Urinary bladder (tissue), 4 donors: ENCODE data around the gene PLAC8L1. TPM values are rescaled to one million over a fixed set of nuclear protein-coding genes. Genes with fewer than 3 reads are reported as not detected.

Experiments
- DNase-seq: peaks from one replicate; pipeline ENCODE4 v3.0.0-alpha.2; 2015; ENCODE audit errors: extremely low spot score
- H3K27ac ChIP-seq: one replicate; pipeline ENCODE4 v1.5.1; 2013; ENCODE audit warnings: low read depth, mild to moderate bottlenecking, moderate library complexity
- H3K36me3 ChIP-seq: one replicate; pipeline ENCODE4 v1.6.1; 2013; ENCODE audit warnings: mild to moderate bottlenecking, moderate library complexity; ENCODE audit not compliant: insufficient read depth
- H3K4me1 ChIP-seq: one replicate; pipeline ENCODE4 v1.6.1; 2013; ENCODE audit warnings: mild to moderate bottlenecking, moderate library complexity; ENCODE audit not compliant: insufficient read depth
- H3K4me3 ChIP-seq: one replicate; pipeline ENCODE4 v1.5.1; 2013; ENCODE audit warnings: low read depth, low read length
- WGBS: extraction: QIAGEN DNeasy Blood & Tissue Kit; methylation state at CpG from one replicate; pipeline ENCODE4 v1.1.7; 2013; 5-methylcytosine and 5-hydroxymethylcytosine counted together
- polyA plus RNA-seq: library from polyadenylated mRNA; stranded (reverse); fragments of 200-250 nt; gene quantifications from one replicate; pipeline ENCODE4 v1.2.3, GENCODE V29; 2013
- total RNA-seq: library from RNA; depleted of rRNA; stranded (reverse); fragments of >200 nt; gene quantifications from one replicate; pipeline ENCODE4 v1.2.3, GENCODE V29; 2014
- donor health status: healthy with polysubstance abuse.
- donor health status: healthy.

Gene PLAC8L1
- total and polyA plus RNA-seq, 2 donors = 0.27 TPM; not detected in 1

DNA sequence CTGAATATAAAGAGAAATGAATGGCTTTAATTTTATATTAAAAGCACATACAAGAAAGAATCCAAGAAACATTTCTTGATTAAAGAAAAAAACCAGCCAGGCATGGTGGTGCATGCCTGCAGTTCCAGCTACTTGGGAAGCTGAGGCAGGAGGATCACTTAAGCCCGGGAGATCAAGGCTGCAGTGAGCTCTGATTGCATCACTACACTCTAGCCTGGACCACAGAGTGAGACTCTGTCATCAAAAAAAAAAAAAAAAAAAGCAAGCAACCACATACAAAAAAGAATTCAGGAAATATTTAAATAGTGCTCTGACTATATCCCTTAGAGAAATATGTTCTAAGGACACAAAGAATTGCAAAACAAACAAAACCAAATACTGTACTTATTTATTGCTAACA lies 2.5 kb upstream of the PLAC8L1 start:
- Histone ChIP-seq H3K4me1 (no peaks in the 10 kb centered on the region), H3K4me3 (no peak overlapping the region), H3K27ac (no peak overlapping the region), H3K36me3 (no peaks in the 10 kb centered on the region)
- DNase-seq = no peak
- whole genome bisulfite sequencing = 52% methylated on average over 1 of the region's 1 CpG

DNA sequence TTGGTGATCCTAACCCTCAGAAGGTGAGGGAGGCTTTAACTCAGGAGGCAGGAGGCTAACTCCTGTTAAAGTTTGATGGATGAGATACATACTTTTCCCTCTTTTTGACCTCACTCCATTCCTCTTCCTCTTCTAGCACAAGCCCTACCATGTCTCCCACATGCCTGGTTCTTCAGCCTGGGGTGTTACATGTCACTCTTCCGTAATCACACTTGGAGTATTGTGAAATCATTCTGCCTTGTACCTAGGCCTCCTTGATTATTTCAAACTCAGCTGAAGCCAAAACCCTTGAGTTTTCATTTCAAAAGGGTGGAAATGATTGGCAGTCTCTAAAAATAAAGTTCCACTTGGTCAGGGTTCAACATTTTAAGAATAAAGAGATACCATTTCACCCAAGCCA lies 1.8 kb downstream of the PLAC8L1 start:
- H3K27ac ChIP-seq = no peak overlapping the region
- WGBS = 99% methylated on average over 1 of the region's 1 CpG
- peaks cover 2% of the 10 kb centered on the region for H3K36me3 ChIP-seq
- no peak overlapping the region for H3K4me3 ChIP-seq
- no peak for DNase-seq
- no peaks in the 10 kb centered on the region for H3K4me1 ChIP-seq

DNA sequence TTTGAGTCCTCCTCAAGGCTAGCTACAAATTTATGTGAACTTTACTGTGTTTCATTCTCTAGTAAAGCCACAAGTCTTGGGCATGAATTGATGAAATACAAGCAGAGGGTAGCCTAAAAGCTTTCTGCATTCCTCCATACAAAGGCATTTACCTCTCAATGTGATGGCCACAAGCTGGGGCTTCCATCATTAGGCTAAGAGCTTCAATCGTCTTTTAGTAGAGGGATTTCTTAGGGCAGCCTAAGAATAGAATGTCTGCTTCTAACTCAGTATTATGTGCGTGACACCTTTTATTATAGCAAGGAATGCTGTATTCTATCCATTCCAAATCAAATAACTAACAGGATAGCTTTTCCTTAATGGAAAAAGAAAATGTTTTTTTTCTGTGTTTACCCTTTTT lies 3.7 kb downstream of the PLAC8L1 start:
- Histone ChIP-seq H3K4me3 (no peak overlapping the region), H3K4me1 (no peaks in the 10 kb centered on the region), H3K27ac (no peak overlapping the region), H3K36me3 (peaks cover 2% of the 10 kb centered on the region)
- DNase-seq = no peak
- WGBS = 69% methylated on average over 2 of the region's 2 CpGs

DNA sequence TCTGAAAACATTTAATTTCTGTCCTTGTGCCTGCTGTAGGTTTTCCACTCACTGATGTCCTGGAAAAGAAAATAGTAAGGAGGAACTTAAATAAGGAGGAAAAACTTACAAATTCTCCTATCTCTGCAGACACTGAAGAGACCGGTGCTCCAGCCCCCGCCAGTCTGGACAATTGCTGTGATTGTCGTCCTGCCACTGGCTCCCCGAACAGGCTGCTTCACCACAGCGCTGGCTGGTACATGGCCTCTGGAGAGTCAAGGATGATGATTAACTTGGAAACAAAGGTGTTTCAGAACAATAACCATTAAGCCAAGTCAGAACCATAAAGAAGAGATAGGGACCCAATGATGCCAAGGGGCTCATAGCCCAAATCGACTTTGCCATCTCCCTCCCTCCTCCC lies 7.3 kb downstream of the PLAC8L1 start:
- Histone ChIP-seq H3K36me3 (peaks cover 2% of the 10 kb centered on the region), H3K27ac (no peak overlapping the region), H3K4me1 (no peaks in the 10 kb centered on the region), H3K4me3 (no peak overlapping the region)
- 88% methylated on average over 6 of the region's 6 CpGs for WGBS
- DNase-seq = no peak

DNA sequence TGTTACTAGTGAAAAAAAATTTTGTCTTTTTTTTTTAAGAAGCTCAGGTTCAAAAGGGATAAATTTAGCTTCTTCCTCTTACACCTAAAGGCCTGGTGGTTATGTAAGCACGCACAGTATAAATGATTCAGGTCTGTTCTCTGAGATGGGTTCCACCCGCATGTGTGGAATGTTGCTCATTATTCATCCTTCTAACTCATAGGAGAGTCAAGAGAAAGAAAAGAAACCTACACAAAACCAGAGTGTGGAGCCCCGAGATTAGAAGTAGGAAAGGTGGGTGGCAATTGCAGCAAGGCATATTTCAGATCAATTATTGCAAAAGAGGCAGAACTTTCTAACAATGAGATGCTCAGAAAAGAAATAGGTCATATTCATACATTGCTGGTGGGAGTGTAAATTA lies 13.5 kb downstream of the PLAC8L1 start:
- 92% methylated on average over 3 of the region's 3 CpGs for WGBS

DNA sequence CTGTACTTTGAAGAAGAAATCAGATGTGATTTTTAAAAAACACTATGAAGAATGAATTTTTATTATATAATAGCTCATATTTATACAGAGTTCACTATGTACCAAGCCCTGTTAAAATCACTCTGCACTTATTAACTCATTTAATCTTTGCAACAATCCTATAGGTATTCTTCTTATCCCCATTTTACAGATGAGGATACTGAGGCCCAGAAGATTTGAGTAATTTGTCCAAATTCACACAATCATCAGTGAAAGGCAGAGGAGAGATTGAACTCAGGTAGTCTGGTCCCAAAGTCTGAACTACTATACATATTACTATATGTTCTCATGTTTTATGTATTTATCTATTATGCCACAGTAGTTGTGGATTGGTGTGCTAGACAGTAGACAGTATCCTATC lies 16.1 kb downstream of the PLAC8L1 start:
- no peaks in the 10 kb centered on the region for H3K4me1 ChIP-seq
- DNase-seq = no peak
- H3K4me3 ChIP-seq = no peak overlapping the region
- H3K36me3 ChIP-seq = no peaks in the 10 kb centered on the region
- H3K27ac ChIP-seq = no peak overlapping the region

More for the DNA sequence above, 13.5 kb downstream of the PLAC8L1 start:
- no peak for DNase-seq
- Histone ChIP-seq H3K4me3 (no peak overlapping the region), H3K4me1 (no peaks in the 10 kb centered on the region), H3K27ac (no peak overlapping the region), H3K36me3 (no peaks in the 10 kb centered on the region)

DNA sequence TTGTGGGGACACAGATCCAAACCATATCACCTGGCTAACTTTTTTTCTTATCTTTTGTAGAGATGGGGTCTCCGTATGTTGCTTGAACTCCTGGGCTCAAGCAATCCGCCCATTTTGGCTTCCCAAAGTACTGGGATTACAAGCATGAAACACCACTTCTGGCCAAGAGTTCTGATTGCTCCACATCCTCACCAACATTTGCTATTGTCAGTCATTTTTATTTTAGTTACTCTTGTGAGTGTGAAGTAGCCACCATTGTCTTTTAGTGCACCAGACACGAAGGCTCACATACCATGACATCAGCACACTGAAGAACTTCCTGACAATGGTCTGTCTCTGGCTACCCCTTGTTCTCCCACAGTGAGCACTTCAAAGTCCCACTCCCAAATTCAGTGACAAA lies 17.3 kb downstream of the PLAC8L1 start:
- 87% methylated on average over 3 of the region's 3 CpGs for WGBS
- Histone ChIP-seq H3K36me3 (no peaks in the 10 kb centered on the region), H3K4me3 (no peak overlapping the region), H3K4me1 (no peaks in the 10 kb centered on the region), H3K27ac (no peak overlapping the region)
- DNase-seq = no peak

DNA sequence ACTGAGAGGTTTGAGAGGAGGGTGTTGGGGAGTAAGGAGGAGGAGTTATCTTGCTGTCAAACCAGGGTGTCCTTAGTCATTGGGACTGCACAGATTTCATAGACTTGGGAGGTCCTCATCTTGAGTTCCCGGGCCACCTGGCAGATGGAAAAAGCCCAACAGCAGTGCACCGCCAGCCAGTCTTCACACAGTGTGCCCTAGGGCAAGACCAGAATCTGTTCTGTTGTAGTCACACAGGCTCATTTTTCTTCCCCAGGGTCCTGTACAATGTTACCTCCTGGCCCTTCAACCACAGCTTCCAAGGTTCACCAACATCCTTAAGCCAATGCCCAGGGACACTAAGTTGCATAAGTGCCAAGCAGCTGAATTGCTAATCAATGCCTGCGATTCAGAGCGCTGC lies 21.0 kb downstream of the PLAC8L1 start:
- Histone ChIP-seq H3K4me1 (no peaks in the 10 kb centered on the region), H3K36me3 (no peaks in the 10 kb centered on the region), H3K27ac (no peak overlapping the region), H3K4me3 (no peak overlapping the region)
- no peak for DNase-seq
- WGBS = 98% methylated on average over 4 of the region's 4 CpGs

DNA sequence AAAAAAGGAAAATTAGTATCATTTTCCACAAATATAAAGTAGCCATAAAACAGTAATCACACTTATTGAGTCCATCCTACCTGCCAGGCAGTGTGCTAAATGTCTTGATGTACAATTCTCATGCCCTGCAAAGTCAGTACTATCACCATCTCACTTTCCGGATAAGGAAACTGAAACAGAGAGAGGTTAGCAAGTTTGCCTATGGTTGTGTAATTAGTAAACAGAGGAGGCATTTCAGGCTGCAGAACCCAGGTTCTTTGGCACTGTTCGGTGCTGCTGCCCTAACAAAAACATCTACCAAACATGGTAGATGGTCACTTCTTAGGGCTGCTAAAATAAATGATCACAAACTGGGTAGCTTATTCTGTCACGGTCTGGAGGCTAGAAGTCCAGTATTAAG lies 22.6 kb downstream of the PLAC8L1 start:
- no peak for DNase-seq
- Histone ChIP-seq H3K4me3 (no peak overlapping the region), H3K36me3 (no peaks in the 10 kb centered on the region), H3K4me1 (no peaks in the 10 kb centered on the region), H3K27ac (no peak overlapping the region)
- 90% methylated on average over 3 of the region's 3 CpGs for WGBS

DNA sequence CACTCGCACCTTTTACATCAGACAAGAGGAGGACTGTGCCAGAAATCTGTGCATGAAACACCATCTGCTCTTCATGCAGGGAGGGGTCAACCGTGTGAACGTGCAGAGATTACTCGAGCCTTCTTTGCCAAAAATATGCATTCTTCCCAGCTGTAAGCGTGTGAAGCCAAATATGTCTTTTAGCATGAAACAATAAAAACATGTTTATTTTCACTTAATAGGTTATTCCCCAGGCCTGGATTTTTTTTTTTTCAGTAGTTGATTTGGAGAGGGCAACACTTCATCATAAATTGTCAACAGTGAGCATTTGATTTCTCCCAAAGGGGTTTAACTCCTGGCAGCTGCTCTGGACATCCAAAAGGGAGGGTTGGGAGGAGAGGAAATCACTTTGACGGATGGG lies 23.8 kb downstream of the PLAC8L1 start:
- DNase-seq = peak; percentile 21
- H3K4me3 ChIP-seq = no peak overlapping the region
- H3K36me3 ChIP-seq = no peaks in the 10 kb centered on the region
- H3K4me1 ChIP-seq = no peaks in the 10 kb centered on the region
- no peak overlapping the region for H3K27ac ChIP-seq
- WGBS = 34% methylated on average over 6 of the region's 6 CpGs

DNA sequence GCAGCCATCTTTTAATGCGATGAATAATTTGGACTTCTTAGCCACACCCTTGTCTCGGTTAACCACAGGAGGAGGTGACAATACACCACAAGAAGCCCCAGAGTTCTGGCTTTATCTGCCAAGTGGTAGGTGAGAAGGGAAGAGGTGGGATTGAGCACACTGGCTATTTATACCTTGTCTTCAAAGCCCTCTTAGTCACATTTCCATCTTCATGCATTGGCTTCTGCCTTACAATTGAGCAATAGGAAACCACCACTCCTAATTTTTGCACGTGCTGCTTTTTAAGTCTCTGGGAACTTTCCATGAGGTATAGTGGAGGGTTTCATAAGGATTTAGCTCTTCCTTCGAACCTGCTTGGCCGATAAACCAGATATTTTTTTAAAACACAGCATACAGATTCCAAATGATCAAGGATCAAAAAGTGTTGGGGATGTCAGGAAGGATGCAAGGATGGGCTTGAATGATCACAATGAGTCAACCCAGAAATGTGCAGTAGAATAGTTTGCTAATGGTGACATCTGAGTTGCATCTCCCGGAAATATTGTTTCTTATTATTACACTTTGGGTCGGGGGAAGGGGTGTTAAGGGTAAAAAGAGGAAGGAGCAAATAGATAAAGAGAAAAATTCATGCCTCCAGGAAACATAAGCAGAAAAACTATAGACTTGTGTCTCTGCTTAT lies 25.5 kb downstream of the PLAC8L1 start:
- no peaks in the 10 kb centered on the region for H3K4me1 ChIP-seq
- DNase-seq = no peak
- 64% methylated on average over 7 of the region's 7 CpGs for WGBS

DNA sequence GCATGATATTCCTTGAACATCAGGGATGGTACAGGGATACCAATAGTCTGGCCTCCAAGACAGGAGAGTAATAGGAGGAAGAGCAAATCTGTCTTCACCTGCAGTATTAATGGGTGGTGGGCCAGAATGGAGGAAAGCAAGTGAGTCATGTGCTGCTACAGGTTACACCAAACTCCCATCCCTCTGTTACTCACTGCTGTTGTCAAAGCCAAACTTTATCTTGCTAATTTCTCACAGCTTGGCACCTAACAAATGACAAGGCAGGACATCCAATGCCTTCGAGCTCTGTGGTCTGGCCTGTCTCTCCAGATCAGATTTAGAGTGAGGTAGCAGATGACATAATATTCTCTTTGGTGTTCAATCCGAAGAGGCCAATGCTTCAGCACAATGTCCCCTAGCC lies 26.8 kb downstream of the PLAC8L1 start:
- DNase-seq = no peak
- no peak overlapping the region for H3K4me3 ChIP-seq
- 50% methylated on average over 2 of the region's 2 CpGs for WGBS
- H3K4me1 ChIP-seq = no peaks in the 10 kb centered on the region
- no peaks in the 10 kb centered on the region for H3K36me3 ChIP-seq
- H3K27ac ChIP-seq = no peak overlapping the region

More for the DNA sequence above, 25.5 kb downstream of the PLAC8L1 start:
- Histone ChIP-seq H3K36me3 (no peaks in the 10 kb centered on the region), H3K27ac (no peak overlapping the region), H3K4me3 (no peak overlapping the region)

DNA sequence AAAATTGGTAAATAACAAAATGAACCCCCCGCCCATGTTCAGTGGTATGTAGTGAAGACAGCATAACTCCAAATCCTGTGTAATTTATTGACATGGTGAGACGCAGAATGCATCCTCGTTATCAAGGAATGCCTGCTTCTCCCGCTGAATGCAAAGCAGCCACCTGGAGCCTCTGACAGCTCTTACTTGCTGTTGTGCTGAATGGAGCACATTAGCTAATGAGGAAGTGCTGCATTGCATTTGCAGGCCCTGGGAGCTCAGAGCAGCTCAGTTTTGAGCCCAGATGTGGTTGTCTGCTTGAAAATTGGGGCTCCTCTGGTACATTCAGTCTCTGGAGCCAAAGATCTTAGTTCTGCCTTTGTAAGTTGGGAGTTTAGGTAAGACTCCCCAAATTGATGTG lies 28.9 kb downstream of the PLAC8L1 start:
- no peak overlapping the region for H3K4me3 ChIP-seq
- no peak for DNase-seq
- H3K4me1 ChIP-seq = no peaks in the 10 kb centered on the region
- H3K36me3 ChIP-seq = no peaks in the 10 kb centered on the region
- H3K27ac ChIP-seq = no peak overlapping the region
- WGBS = 48% methylated on average over 4 of the region's 4 CpGs

DNA sequence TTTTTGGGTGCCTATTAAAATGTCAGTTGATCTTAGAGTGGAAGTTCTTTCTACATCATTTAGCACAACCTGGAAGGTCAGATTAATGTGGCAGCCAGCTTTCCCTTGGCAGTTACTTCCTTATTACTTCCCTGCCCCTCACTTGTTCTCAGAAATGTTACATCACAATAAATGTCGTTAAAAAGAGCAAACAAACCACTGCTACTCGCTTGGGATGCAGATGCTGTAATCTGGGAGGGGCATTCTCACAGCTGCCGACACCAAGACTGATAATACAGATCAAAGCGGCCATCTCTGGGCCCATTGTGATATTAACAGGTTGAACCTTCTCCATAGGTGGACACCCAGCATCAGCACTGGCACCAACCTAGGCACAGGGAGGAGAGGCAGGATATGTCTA lies 29.3 kb downstream of the PLAC8L1 start:
- no peak overlapping the region for H3K27ac ChIP-seq
- no peak overlapping the region for H3K4me3 ChIP-seq
- 27% methylated on average over 4 of the region's 4 CpGs for WGBS
- H3K36me3 ChIP-seq = no peaks in the 10 kb centered on the region
- H3K4me1 ChIP-seq = no peaks in the 10 kb centered on the region
- no peak for DNase-seq
